PC-3 (cell line): ENCODE results near the gene ANKS1A. TPM values are rescaled to one million over a fixed set of nuclear protein-coding genes. Genes with fewer than 3 reads are reported as not detected.

Experiments used
- ATAC-seq: fragments of 200-7000 bp; cut with Tn5 transposase; 2 replicates; pipeline ENCODE4 v1.9.1; 2020; ENCODE audit warnings: mild to moderate bottlenecking, moderate library complexity
- BruUV-seq: library from RNA; stranded (reverse); fragments of 400-500 nt; replicated peaks from 2 replicates; lab custom pipeline; 2021; lab: Mats Ljungman, UMichigan
- CTCF ChIA-PET: fragments of 300-600 bp; sonication (Branson Sonifier 250); formaldehyde crosslinking; loops from one replicate; lab custom pipeline; 2022; ENCODE audit warnings: antibody characterized with exemption; lab: Charles Lee
- POLR2A ChIA-PET: fragments of 300-600 bp; sonication (Branson Sonifier 250); formaldehyde crosslinking; loops from one replicate; lab custom pipeline; 2022; ENCODE audit warnings: antibody characterized with exemption; ENCODE audit not compliant: unreplicated experiment; lab: Charles Lee
- DNase-seq: peaks from one replicate; pipeline ENCODE4 v3.0.0-alpha.2; 2015
- H2AFZ ChIP-seq: fragments of 300-600 bp; sonication (generic); 2 replicates; pipeline ENCODE4 v1.6.0; 2016; ENCODE audit warnings: antibody characterized with exemption, low read length
- H3F3A ChIP-seq: fragments of 300-600 bp; sonication (generic); one replicate; pipeline ENCODE4 v1.6.0; 2017; ENCODE audit warnings: antibody characterized with exemption, low read length, control low read depth, mild to moderate bottlenecking; ENCODE audit not compliant: unreplicated experiment
- H3K27ac ChIP-seq: fragments of 300-600 bp; sonication (generic); 2 replicates; pipeline ENCODE4 v1.5.1; 2016; ENCODE audit warnings: mild to moderate bottlenecking, low read length
- H3K27me3 ChIP-seq: fragments of 300-600 bp; sonication (generic); 2 replicates; pipeline ENCODE4 v1.6.1; 2016; ENCODE audit warnings: low read length, mixed read lengths
- H3K36me3 ChIP-seq: fragments of 300-600 bp; sonication (generic); 2 replicates; pipeline ENCODE4 v1.6.1; 2016; ENCODE audit warnings: low read depth, mixed run types, low read length, mixed read lengths
- H3K4me1 ChIP-seq: fragments of 300-600 bp; sonication (generic); 2 replicates; pipeline ENCODE4 v1.5.1; 2016; ENCODE audit warnings: low read length; ENCODE audit not compliant: insufficient read depth
- H3K4me2 ChIP-seq: fragments of 300-600 bp; sonication (generic); 2 replicates; pipeline ENCODE4 v1.6.0; 2016; ENCODE audit warnings: low read length
- H3K4me3 ChIP-seq: fragments of 300-600 bp; sonication (generic); 2 replicates; pipeline ENCODE4 v1.5.1; 2016; ENCODE audit warnings: mild to moderate bottlenecking, low read length, mixed read lengths
- H3K79me2 ChIP-seq: fragments of 300-600 bp; sonication (generic); 2 replicates; pipeline ENCODE4 v1.6.1; 2017; ENCODE audit warnings: low read length, mixed read lengths
- H3K9ac ChIP-seq: fragments of 300-600 bp; sonication (generic); 2 replicates; pipeline ENCODE4 v1.6.0; 2016; ENCODE audit warnings: mild to moderate bottlenecking, low read length
- H3K9me2 ChIP-seq: fragments of 300-600 bp; sonication (generic); replicated peaks from 2 replicates; pipeline ENCODE4 v1.6.1; 2016; ENCODE audit warnings: mixed run types, low read length, mixed read lengths
- H3K9me3 ChIP-seq: fragments of 300-600 bp; sonication (generic); 2 replicates; pipeline ENCODE4 v1.6.1; 2016; ENCODE audit warnings: low read length, mixed read lengths
- H4K20me1 ChIP-seq: fragments of 300-600 bp; sonication (generic); 2 replicates; pipeline ENCODE4 v1.6.1; 2016; ENCODE audit warnings: low read length, mixed read lengths
- EZH2 ChIP-seq: fragments of 300-600 bp; sonication (generic); IDR thresholded peaks from one replicate; pipeline ENCODE4 v1.6.1; 2017; ENCODE audit warnings: antibody characterized with exemption, mild to moderate bottlenecking, low read length; ENCODE audit not compliant: unreplicated experiment
- EZH2phosphoT487 ChIP-seq: fragments of 300-600 bp; sonication (generic); IDR thresholded peaks from 2 replicates; pipeline ENCODE4 v1.6.1; 2018; ENCODE audit warnings: mild to moderate bottlenecking, antibody characterized with exemption, low read length, borderline replicate concordance
- intact Hi-C: fragments of 100-400 bp; cut with micrococcal nuclease; formaldehyde crosslinking; loops from 2 replicates; pipeline ENCODE4 v1.9.0; 2023
- total RNA-seq: library from RNA; depleted of rRNA; stranded (reverse); fragments of >200 nt; gene quantifications from 2 replicates; pipeline ENCODE4 v1.2.3, GENCODE V29; 2014
- TF ChIP-seq, protein P1 (sequence below): fragments of 300-600 bp; sonication (generic); conservative IDR thresholded peaks from 2 replicates; pipeline ENCODE4 v1.5.1; 2017; ENCODE audit warnings: antibody characterized with exemption, low read depth, mild to moderate bottlenecking, low read length

The ANKS1A gene
- total RNA-seq, 1 experiment from 2014 or later = 18.8 TPM

DNA sequence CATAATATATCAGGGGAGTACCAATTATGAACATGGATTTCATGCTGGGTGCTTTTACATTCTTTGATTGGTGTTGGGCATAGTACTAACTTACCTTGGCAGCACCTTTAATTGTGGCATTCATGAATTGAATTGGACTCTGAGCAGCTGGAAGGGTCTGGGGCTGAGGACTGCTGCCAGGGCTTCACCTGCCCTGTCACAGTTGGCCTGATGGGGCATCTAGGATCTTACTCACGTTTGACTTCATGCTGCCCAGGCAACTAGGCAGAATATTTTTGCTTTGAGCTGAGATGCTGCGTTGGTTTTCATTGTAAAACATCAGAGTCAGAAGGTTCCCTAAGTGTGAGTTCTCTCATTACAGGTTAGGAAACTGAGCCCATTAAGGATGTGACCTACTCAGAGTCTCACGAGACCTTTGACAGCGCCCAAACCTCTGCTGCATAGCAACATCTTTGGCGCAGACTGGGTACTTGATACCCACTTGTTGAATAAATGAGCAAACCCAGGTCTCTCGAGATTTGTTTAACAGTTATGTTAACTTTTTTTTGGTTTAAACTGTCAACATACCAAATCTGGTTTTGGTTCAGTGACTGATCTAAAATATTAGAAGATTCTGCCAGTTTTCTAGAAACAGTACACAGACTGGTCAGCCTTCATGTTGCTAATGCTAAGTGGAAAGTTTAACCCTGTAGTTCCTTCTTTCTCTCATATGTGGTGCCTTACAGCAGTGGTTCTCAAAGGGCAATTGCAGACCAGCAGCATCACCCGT lies 147.2 kb downstream of the ANKS1A start:
- ChIA-PET CTCF (no interaction called here), POLR2A (no interaction called here)
- Histone ChIP-seq H3K9me2 (no peaks in the 10 kb centered on the region), H3K79me2 (no peaks in the 10 kb centered on the region), H3K4me1 (peaks cover 7% of the 10 kb centered on the region; the same call in 1 of the 2 replicates), H3K4me2 (no peak overlapping the region), H3K4me3 (no peak overlapping the region), H3K9ac (no peak overlapping the region), H4K20me1 (no peaks in the 10 kb centered on the region), H3K27me3 (no peaks in the 10 kb centered on the region), H3K36me3 (no peaks in the 10 kb centered on the region), H3F3A (no peaks in the 10 kb centered on the region), H2AFZ (no peak overlapping the region), H3K9me3 (no peaks in the 10 kb centered on the region), H3K27ac (no peak overlapping the region)
- DNase-seq (no peak), ATAC-seq (no peak)
- intact Hi-C loops = no loop called here
- no peak for TF ChIP-seq EZH2
- BruUV-seq = no TSS peak

GRCh38 chr6:35036828-35037663 lies 148.0 kb downstream of the ANKS1A start:
- peaks cover 7% of the 10 kb centered on the region; the same call in 1 of the 2 replicates for H3K4me1 ChIP-seq
- no peak overlapping the region for H2AFZ ChIP-seq
- H3K4me3 ChIP-seq = no peak overlapping the region
- CTCF ChIA-PET = no interaction called here
- no peaks in the 10 kb centered on the region for H3K79me2 ChIP-seq
- DNase-seq (no peak), ATAC-seq (no peak)
- no peaks in the 10 kb centered on the region for H4K20me1 ChIP-seq
- H3K27ac ChIP-seq = no peak overlapping the region
- BruUV-seq = no TSS peak
- POLR2A ChIA-PET = no interaction called here
- no peak overlapping the region for H3K4me2 ChIP-seq
- intact Hi-C loops = no loop called here
- no peaks in the 10 kb centered on the region for H3F3A ChIP-seq
- no peaks in the 10 kb centered on the region for H3K36me3 ChIP-seq
- H3K9me2 ChIP-seq = no peaks in the 10 kb centered on the region
- H3K9ac ChIP-seq = no peak overlapping the region
- TF ChIP-seq, protein P1, sequence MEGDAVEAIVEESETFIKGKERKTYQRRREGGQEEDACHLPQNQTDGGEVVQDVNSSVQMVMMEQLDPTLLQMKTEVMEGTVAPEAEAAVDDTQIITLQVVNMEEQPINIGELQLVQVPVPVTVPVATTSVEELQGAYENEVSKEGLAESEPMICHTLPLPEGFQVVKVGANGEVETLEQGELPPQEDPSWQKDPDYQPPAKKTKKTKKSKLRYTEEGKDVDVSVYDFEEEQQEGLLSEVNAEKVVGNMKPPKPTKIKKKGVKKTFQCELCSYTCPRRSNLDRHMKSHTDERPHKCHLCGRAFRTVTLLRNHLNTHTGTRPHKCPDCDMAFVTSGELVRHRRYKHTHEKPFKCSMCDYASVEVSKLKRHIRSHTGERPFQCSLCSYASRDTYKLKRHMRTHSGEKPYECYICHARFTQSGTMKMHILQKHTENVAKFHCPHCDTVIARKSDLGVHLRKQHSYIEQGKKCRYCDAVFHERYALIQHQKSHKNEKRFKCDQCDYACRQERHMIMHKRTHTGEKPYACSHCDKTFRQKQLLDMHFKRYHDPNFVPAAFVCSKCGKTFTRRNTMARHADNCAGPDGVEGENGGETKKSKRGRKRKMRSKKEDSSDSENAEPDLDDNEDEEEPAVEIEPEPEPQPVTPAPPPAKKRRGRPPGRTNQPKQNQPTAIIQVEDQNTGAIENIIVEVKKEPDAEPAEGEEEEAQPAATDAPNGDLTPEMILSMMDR = no peak
- TF ChIP-seq EZH2 = no peak
- TF ChIP-seq EZH2phosphoT487 = no peak
- no peaks in the 10 kb centered on the region for H3K27me3 ChIP-seq
- H3K9me3 ChIP-seq = no peaks in the 10 kb centered on the region

DNA sequence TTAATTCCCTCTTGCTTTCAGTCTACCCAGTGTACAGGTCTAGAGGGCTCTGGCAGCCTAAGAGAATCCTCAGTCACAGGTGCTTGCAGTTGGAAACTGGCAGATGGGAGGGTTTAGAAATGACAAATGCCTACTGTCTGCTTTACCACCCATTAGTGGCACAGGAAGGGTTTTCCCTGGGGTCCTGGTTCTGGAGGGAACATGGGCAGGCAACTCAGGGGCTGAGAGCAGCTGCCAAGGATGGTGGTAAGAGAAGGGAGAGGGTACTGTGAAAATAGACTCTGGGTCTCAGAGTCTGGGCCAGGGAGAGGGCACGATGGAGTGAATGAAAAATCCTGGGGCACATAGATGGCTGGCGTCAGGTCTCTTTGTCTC lies 148.6 kb downstream of the ANKS1A start:
- TF ChIP-seq EZH2 = no peak
- TF ChIP-seq EZH2phosphoT487 = no peak
- TF ChIP-seq, protein P1 = no peak
- BruUV-seq = no TSS peak
- no peaks in the 10 kb centered on the region for H4K20me1 ChIP-seq
- intact Hi-C loops = no loop called here
- H3K36me3 ChIP-seq = no peaks in the 10 kb centered on the region
- no peak overlapping the region for H3K4me3 ChIP-seq
- H3K4me2 ChIP-seq = no peak overlapping the region
- no peaks in the 10 kb centered on the region for H3K79me2 ChIP-seq
- no peaks in the 10 kb centered on the region for H3F3A ChIP-seq
- H3K9ac ChIP-seq = no peak overlapping the region
- H3K9me3 ChIP-seq = no peaks in the 10 kb centered on the region
- no peaks in the 10 kb centered on the region for H3K9me2 ChIP-seq
- ATAC-seq = no peak
- H3K27me3 ChIP-seq = no peaks in the 10 kb centered on the region
- H3K27ac ChIP-seq = no peak overlapping the region
- H2AFZ ChIP-seq = no peak overlapping the region
- DNase-seq = no peak
- POLR2A ChIA-PET = no interaction called here
- CTCF ChIA-PET = no interaction called here
- peaks cover 7% of the 10 kb centered on the region; the same call in 1 of the 2 replicates for H3K4me1 ChIP-seq
